Left ventricle myocardium inferior (tissue), 1 donor: ENCODE data around the gene RAG1. TPM values are rescaled to one million over a fixed set of nuclear protein-coding genes. Genes with fewer than 3 reads are reported as not detected.
A peak's percentile ranks its signal among the peaks of the same experiment; 100 is the strongest.
"Not testable (repeated sequence)": the region's sequence is repeated elsewhere in the genome, so short reads cannot be mapped to it uniquely, and the experiment has no call there.

Experiments used
- DNase-seq: peaks from one replicate; pipeline ENCODE4 v3.0.0-alpha.2; 2020
- H3K27ac ChIP-seq: fragments of 200-600 bp; replicated peaks from 2 replicates; pipeline ENCODE4 v1.8.0; 2021
- H3K27me3 ChIP-seq: fragments of 200-600 bp; 2 replicates; pipeline ENCODE4 v1.8.0; 2021; ENCODE audit warnings: low read depth
- H3K36me3 ChIP-seq: fragments of 200-600 bp; 2 replicates; pipeline ENCODE4 v1.8.0; 2021
- H3K4me1 ChIP-seq: fragments of 200-600 bp; 2 replicates; pipeline ENCODE4 v1.8.0; 2021
- H3K4me3 ChIP-seq: fragments of 200-600 bp; 2 replicates; pipeline ENCODE4 v1.8.0; 2021; ENCODE audit warnings: mild to moderate bottlenecking, moderate library complexity
- H3K9me3 ChIP-seq: fragments of 200-600 bp; replicated peaks from 2 replicates; pipeline ENCODE4 v1.8.0; 2021
- CTCF ChIP-seq: fragments of 200-600 bp; IDR thresholded peaks from 2 replicates; pipeline ENCODE4 v1.8.0; 2021; ENCODE audit warnings: antibody characterized with exemption, mild to moderate bottlenecking, borderline replicate concordance
- intact Hi-C: fragments of 100-400 bp; cut with micrococcal nuclease; formaldehyde crosslinking; loops from one replicate; pipeline ENCODE4 v1.11.0; 2022
- total RNA-seq: library from RNA; stranded (reverse); fragmentation: NEBNext Ultra II Directional; extraction: Animal tissue kit (Norgen Biotek cat#: 25700); gene quantifications from one replicate; pipeline ENCODE4 v1.2.1, GENCODE V29; 2021
- donor health status: DM: no; HTN: yes; CAD: no; lungs with severe emphysema.

The RAG1 gene
- total RNA-seq, 1 donor from 2014 or later = 1.6 TPM

- DNase-seq = no peak
- Histone ChIP-seq H3K9me3 (no peaks in the 10 kb centered on the region), H3K27me3 (no peaks in the 10 kb centered on the region), H3K4me3 (no peak overlapping the region), H3K4me1 (no peaks in the 10 kb centered on the region), H3K36me3 (no peaks in the 10 kb centered on the region), H3K27ac (no peak overlapping the region)
- TF ChIP-seq CTCF = no peak
- intact Hi-C loops = no loop called here
Observed at GRCh38 chr11:36550385-36551115, 17.3 kb upstream of the RAG1 start.

GRCh38 chr11:36557390-36557789, 10.4 kb upstream of the RAG1 start:
- intact Hi-C loops, DNase-seq, H3K27ac ChIP-seq: not testable (repeated sequence)

DNA sequence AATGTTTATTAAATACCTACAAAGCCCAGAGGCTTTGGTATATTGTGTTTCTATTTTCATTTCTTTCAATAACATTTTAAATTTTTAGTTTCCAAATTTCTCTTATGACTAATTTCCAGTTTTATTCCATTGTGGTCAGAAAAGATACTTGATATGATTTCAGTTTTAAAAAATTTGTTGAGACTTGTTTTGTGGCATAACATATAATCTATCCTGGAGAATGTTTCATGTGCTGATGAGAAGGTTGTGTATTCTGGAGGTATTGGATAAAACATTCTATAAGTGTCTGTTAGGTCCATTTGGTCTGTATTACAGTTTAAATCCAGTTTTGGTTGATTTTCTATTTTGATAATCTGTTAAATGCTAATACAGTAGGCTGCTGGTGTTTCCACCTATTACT, 9.8 kb upstream of the RAG1 start:
- TF ChIP-seq CTCF = no peak
- no peak overlapping the region for H3K4me3 ChIP-seq
- intact Hi-C loops = no loop called here
- no peaks in the 10 kb centered on the region for H3K36me3 ChIP-seq
- H3K4me1 ChIP-seq = no peaks in the 10 kb centered on the region
- no peak for DNase-seq
- no peak overlapping the region for H3K27ac ChIP-seq
- peaks cover 18% of the 10 kb centered on the region for H3K9me3 ChIP-seq
- no peaks in the 10 kb centered on the region for H3K27me3 ChIP-seq

More at GRCh38 chr11:36557390-36557789, 10.4 kb upstream of the RAG1 start:
- not testable (repeated sequence) for H3K27me3 ChIP-seq, H3K4me1 ChIP-seq, H3K4me3 ChIP-seq, H3K36me3 ChIP-seq
- peaks cover 18% of the 10 kb centered on the region for H3K9me3 ChIP-seq

- TF ChIP-seq CTCF = no peak
- intact Hi-C loops = no loop called here
Observed at GRCh38 chr11:36558571-36559413, 9.0 kb upstream of the RAG1 start.

GRCh38 chr11:36564376-36565030, 3.3 kb upstream of the RAG1 start:
- peak overlapping the region; percentile 62 for H3K4me3 ChIP-seq
- H3K4me1 ChIP-seq = peaks cover 5% of the 10 kb centered on the region
- no peaks in the 10 kb centered on the region for H3K36me3 ChIP-seq
- TF ChIP-seq CTCF = peak; percentile 77
- H3K27me3 ChIP-seq = no peaks in the 10 kb centered on the region
- DNase-seq = no peak
- peaks cover 6% of the 10 kb centered on the region for H3K9me3 ChIP-seq
- H3K27ac ChIP-seq = no peak overlapping the region
- intact Hi-C loops = loop anchor here (5.0 kb wide), 1 partner anchor 108 kb away; no protein-coding TSS in a partner anchor

More at GRCh38 chr11:36558571-36559413, 9.0 kb upstream of the RAG1 start:
- Histone ChIP-seq H3K27ac (no peak overlapping the region), H3K36me3 (no peaks in the 10 kb centered on the region), H3K4me1 (no peaks in the 10 kb centered on the region), H3K4me3 (no peak overlapping the region), H3K9me3 (peaks cover 18% of the 10 kb centered on the region), H3K27me3 (no peaks in the 10 kb centered on the region)
- no peak for DNase-seq
